Epithelial cell of proximal tubule (primary cell): ENCODE data around the gene ACP7. TPM values are rescaled to one million over a fixed set of nuclear protein-coding genes. Genes with fewer than 3 reads are reported as not detected.
A peak's percentile ranks its signal among the peaks of the same experiment; 100 is the strongest.

Source experiments
- DNase-seq: peaks from one replicate; pipeline ENCODE4 v3.0.0-alpha.2; 2011; ENCODE audit warnings: low read depth
- H3K4me3 ChIP-seq: 2 replicates; pipeline ENCODE4 v1.5.1; 2011; ENCODE audit warnings: low read depth, mild to moderate bottlenecking, low read length
- CTCF ChIP-seq: conservative IDR thresholded peaks from 2 replicates; pipeline ENCODE4 v1.5.1; 2012; ENCODE audit warnings: low read depth, mild to moderate bottlenecking, low read length
- total RNA-seq: library from RNA; depleted of rRNA; stranded (reverse); fragments of >200 nt; gene quantifications from 2 replicates; pipeline ENCODE4 v1.2.3, GENCODE V29; 2015

The ACP7 gene
- total RNA-seq, 1 donor from 2014 or later, result 0.23 TPM

GRCh38 chr19:39047073-39047472 lies 37.1 kb upstream of the ACP7 start:
- DNase-seq, result no peak
- TF ChIP-seq CTCF, result no peak
- no peak overlapping the region for H3K4me3 ChIP-seq

DNA sequence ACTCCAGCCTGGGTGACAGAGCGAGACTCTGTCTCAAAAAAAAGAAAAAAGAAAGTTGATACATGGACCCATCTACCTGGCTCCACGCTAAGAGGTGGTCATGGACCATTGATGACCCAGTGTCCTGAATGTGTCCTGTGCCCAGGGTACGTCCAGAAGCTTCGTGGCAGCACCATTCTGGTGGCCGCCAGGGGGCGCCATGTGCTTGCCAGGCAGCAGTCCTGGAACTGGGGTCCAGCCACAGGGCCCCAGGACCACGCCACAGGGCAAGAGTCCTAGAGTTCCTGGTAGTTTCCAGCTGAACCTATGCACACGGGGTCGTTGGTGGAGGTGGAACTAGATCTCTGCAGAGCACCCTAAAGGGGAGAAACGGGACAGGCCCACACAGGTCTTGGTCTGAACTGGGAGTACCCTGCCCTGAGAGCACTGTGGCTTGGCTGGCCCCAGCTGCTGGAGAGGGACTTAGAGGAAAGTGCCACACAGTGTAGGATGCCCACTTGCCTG lies 31.9 kb upstream of the ACP7 start:
- DNase-seq, result no peak
- peak; percentile 84 for TF ChIP-seq CTCF
- H3K4me3 ChIP-seq, result no peak overlapping the region

GRCh38 chr19:39052846-39053245 lies 31.3 kb upstream of the ACP7 start:
- DNase-seq, result no peak
- TF ChIP-seq CTCF, result no peak
- no peak overlapping the region for H3K4me3 ChIP-seq

- no peak for TF ChIP-seq CTCF
- no peak for DNase-seq
Observed at GRCh38 chr19:39053276-39054090, 30.7 kb upstream of the ACP7 start.

DNA sequence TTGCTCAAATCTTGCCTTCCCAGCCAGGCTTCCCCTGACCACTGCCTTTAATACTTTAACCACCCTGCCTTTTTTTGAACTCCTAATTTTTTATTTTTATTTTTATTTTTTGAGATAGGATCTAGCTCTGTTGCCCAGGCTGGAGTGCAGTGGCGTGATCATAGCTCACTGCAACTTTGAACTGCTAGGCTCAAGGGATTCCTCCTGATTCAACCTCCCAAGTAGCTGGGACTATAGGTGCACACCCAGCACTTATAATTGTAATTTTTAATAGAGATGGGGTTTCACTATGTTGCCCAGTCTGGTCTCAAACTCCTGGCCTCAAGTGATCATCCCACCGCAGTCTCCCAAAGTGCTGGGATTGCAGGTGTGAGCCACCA lies 30.1 kb upstream of the ACP7 start:
- no peak overlapping the region for H3K4me3 ChIP-seq
- no peak for DNase-seq
- TF ChIP-seq CTCF, result no peak

More at GRCh38 chr19:39053276-39054090, 30.7 kb upstream of the ACP7 start:
- H3K4me3 ChIP-seq, result no peak overlapping the region

DNA sequence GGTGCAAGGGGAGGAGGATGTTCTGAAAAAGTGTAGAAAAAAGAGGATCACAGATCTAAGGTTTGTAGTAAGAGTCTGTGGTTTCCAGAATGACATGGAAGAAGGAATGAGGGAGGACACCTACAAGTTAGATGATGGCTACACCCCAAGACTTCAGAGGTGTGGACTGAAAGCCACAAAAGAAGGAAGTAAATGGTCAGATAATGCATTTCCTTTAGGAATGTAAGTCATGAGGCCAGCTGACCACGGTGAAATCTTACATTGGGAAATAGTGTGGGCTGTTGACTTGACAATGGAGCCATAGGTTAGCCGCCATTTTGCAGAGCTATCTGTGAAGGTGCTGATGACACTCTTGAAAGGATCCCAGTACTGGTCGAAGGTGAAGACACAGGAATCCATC lies 26.6 kb upstream of the ACP7 start:
- TF ChIP-seq CTCF, result no peak
- H3K4me3 ChIP-seq, result no peak overlapping the region
- DNase-seq, result no peak

DNA sequence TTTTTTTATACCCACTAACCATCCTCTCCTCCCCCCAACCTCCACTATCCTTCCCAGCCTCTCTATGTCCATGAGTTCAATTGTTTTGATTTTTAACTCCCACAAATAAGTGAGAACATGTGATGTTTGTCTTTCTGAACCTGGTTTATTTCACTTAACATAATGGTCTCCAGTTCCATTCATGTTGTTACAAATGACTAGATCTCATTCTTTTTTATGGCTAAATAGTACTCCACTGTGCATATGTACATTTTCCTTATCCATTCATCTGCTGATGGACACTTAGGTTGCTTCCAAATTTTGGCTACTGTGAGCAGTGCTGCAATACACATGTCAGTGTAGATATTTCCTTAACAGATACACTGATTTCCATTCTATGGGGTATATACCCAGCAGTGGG lies 24.9 kb upstream of the ACP7 start:
- no peak for TF ChIP-seq CTCF
- DNase-seq, result no peak
- H3K4me3 ChIP-seq, result no peak overlapping the region
